ENCODE measurements around the gene GLB1L2.

The GLB1L2 gene

DNA sequence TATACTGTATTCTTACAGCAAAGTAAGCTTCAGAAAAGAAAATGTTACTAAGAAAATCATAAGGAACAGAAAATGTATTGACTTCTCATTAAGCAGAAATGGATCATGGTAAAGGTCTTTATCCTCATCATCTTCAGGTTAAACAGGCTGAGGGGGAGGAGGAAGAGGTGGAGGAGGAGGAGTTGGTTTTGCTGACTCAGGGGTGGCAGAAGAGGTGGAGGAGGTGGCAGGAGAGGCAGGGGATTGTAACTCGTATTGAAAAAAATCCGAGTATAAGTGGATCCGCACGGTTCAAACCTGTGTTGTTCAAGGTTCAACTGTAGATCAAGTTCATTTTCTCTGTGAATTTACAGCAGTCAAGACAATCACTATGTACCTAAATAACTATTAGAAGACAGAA lies 42.6 kb upstream of the GLB1L2 start:
- H3K4me3 ChIP-seq (ENCODE audit: low read depth, low read length), result no peak overlapping the region
- ChIA-PET POLR2A (no interaction called here), CTCF (no interaction called here)
- TF ChIP-seq, protein P1, sequence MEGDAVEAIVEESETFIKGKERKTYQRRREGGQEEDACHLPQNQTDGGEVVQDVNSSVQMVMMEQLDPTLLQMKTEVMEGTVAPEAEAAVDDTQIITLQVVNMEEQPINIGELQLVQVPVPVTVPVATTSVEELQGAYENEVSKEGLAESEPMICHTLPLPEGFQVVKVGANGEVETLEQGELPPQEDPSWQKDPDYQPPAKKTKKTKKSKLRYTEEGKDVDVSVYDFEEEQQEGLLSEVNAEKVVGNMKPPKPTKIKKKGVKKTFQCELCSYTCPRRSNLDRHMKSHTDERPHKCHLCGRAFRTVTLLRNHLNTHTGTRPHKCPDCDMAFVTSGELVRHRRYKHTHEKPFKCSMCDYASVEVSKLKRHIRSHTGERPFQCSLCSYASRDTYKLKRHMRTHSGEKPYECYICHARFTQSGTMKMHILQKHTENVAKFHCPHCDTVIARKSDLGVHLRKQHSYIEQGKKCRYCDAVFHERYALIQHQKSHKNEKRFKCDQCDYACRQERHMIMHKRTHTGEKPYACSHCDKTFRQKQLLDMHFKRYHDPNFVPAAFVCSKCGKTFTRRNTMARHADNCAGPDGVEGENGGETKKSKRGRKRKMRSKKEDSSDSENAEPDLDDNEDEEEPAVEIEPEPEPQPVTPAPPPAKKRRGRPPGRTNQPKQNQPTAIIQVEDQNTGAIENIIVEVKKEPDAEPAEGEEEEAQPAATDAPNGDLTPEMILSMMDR (IDR thresholded peaks at IDR 0.05; ENCODE audit: insufficient read depth, low read length, missing control alignments), result no peak
- no peak for DNase-seq (ENCODE audit: low read depth, low spot score)

DNA sequence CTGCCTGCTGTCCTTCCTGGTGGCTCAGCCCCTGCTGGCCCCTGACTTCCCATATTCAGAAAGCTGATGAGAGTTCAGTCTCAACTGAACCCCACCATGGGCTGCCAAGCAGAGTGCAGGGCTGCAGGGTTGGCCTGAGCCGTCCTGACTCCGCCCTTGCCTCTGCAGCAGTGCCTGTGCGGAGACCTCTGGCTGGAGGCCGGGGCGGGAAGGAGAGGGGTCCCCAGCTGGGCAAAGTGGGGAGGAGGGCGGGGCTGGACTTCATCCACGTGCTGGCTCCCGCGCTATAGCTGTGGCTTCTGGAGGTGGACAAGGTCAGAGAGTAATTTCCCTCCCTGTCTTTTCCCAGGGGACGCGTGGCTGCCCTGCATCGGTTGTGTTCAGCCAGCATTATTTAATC lies 42.0 kb upstream of the GLB1L2 start:
- POLR2A ChIA-PET, result no interaction called here
- TF ChIP-seq, protein P1 (IDR thresholded peaks at IDR 0.05; ENCODE audit: insufficient read depth, low read length, missing control alignments), result no peak
- DNase-seq (ENCODE audit: low read depth, low spot score), result no peak
- CTCF ChIA-PET, result no interaction called here
- H3K4me3 ChIP-seq (ENCODE audit: low read depth, low read length), result no peak overlapping the region

GRCh38 chr11:134290646-134291045 lies 41.1 kb upstream of the GLB1L2 start:
- POLR2A ChIA-PET, result no interaction called here
- DNase-seq (ENCODE audit: low read depth, low spot score), result no peak
- TF ChIP-seq, protein P1 (IDR thresholded peaks at IDR 0.05; ENCODE audit: insufficient read depth, low read length, missing control alignments), result no peak
- H3K4me3 ChIP-seq (ENCODE audit: low read depth, low read length), result no peak overlapping the region
- CTCF ChIA-PET, result no interaction called here

DNA sequence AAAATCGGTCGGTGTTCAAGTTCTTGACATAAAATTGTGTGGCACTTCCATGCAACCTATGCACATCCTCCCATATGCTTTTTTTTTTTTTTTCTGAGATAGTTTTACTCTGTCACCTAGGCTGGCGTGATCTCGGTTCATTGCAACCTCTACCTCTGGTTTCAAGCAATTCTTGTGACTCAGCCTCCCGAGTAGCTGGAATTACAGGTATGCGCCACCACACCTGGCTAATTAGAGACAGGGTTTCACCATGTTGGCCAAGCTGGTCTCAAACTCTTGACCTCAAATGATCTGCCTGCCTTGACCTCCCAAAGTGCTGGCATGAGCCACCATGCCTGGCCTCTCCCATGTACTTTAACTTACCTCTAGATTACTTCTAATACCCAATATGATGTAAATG lies 40.6 kb upstream of the GLB1L2 start:
- ChIA-PET CTCF (no interaction called here), POLR2A (no interaction called here)
- H3K4me3 ChIP-seq (ENCODE audit: low read depth, low read length), result no peak overlapping the region
- TF ChIP-seq, protein P1 (IDR thresholded peaks at IDR 0.05; ENCODE audit: insufficient read depth, low read length, missing control alignments), result no peak
- DNase-seq (ENCODE audit: low read depth, low spot score), result no peak

DNA sequence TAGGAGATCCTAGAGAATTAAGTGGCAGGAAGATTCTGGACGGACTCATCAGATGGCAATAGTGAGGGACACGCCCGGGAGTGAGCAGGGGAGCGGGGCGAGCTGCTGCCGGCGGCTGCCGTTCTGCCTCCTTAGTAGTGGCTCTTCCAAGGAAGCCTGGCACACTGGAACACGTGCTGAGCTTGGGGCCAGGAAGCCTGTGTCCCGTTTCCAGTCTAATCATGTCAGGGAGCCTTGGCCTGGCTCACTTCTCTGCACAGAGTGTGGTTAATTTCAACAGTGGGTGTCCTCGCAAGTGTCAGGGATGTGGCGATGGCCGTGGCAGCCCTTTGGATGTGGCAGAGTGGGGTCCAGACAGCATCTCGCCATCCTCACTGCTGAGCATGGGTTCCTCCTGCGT lies 39.1 kb upstream of the GLB1L2 start:
- TF ChIP-seq, protein P1 (IDR thresholded peaks at IDR 0.05; ENCODE audit: insufficient read depth, low read length, missing control alignments), result no peak
- DNase-seq (ENCODE audit: low read depth, low spot score), result no peak
- POLR2A ChIA-PET, result no interaction called here
- CTCF ChIA-PET, result no interaction called here
- no peak overlapping the region for H3K4me3 ChIP-seq (ENCODE audit: low read depth, low read length)

DNA sequence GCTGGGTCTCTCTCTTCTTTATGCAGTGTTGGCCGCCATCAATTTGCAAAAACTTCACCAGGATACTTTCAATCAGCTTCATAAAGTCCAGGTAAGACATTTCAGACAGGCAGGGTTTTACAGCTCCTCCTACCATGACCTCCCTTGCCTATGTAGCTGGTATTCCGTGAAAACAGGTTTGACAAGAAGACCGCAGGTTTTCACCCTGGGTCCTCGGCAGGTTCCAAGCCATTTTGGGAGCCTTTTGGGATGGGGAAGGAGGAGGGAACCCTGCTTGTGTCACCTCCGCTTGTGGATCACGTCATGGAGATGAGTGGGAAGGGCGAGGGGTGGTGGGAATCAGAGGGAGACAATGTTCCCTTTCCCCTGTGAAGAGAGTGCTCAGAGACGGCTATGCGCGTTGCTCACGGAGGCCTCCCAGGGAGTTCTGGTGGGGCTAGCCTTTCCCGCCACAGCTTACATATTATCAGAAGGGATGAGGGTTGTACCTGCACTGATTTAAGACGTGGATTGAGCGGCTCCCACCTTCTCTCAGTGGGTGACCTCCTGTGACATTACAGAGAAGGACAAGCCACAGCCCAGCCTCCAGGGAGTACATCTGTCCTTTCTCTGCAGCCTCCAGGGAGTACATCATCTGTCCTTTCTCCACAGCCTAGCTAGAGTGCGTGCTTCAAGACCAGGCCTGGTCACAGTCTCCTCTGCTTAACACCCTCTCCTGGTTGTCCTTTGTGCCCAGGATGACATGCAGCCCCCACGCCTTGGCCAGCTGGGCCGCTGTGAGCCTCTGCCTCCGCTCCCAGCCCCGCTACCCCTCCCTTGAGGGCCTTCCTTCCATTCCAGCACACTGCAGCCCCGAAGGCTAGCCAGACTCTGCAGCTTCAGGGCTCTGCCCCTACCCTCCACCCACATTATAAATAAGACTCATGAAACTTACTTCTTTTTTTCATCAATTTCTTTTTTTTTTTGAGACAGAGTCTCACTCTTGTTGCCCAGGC lies 38.4 kb upstream of the GLB1L2 start:
- DNase-seq (ENCODE audit: low read depth, low spot score), result no peak
- H3K4me3 ChIP-seq (ENCODE audit: low read depth, low read length), result no peak overlapping the region
- TF ChIP-seq, protein P1 (IDR thresholded peaks at IDR 0.05; ENCODE audit: insufficient read depth, low read length, missing control alignments), result no peak
- CTCF ChIA-PET, result no interaction called here
- POLR2A ChIA-PET, result no interaction called here
